ENCODE measurements around the gene LUZP4.
"Not testable (repeated sequence)": the region's sequence is repeated elsewhere in the genome, so short reads cannot be mapped to it uniquely, and the experiment has no call there.

Gene LUZP4

DNA sequence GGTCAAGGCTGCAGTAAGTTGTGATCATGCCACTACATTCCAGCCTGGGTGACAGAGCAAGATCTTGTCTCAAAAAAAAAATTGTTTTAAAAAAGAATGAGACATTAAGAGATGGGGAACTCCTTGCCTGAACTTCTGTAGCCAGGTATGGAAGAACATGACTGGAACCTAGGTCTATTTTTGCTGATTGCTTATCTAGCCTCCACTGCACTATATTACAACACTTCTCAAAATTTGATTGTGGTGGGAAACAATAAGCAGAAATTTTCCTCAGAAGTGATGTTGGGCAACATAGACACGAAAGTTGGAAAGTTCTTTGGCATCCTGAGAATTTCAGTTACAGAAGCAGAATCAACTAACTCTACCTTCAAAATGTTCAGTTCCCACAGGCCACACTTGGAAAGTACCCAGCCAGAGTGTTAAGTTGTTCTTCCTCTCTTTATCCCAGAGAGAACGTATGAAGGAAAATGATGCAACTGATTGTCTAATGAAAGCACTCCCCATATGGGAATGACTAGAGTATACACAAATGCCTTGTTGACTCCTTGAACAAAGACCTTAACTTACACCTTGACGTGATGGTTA, 50.0 kb downstream of the LUZP4 start:
- no peak for DNase-seq

DNA sequence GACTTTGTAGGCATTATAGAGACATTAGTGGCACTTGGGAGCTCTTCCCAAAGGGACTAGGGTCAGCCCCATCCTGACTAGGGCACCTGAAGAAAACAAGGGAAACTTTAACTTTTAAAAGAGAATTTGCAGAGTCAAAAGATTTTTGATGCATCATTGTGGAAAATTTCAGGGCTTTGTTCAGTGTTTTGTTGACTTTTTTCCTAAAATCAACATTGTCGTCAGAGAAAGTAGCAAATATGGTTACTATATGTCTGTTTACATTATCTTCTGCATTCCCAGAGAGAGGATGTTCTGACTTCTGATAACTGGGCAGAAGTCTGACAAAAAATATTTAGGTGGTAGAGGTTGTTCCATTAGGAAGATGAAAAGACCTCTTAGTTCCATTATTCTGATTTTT, 51.9 kb downstream of the LUZP4 start:
- DNase-seq: no peak

DNA sequence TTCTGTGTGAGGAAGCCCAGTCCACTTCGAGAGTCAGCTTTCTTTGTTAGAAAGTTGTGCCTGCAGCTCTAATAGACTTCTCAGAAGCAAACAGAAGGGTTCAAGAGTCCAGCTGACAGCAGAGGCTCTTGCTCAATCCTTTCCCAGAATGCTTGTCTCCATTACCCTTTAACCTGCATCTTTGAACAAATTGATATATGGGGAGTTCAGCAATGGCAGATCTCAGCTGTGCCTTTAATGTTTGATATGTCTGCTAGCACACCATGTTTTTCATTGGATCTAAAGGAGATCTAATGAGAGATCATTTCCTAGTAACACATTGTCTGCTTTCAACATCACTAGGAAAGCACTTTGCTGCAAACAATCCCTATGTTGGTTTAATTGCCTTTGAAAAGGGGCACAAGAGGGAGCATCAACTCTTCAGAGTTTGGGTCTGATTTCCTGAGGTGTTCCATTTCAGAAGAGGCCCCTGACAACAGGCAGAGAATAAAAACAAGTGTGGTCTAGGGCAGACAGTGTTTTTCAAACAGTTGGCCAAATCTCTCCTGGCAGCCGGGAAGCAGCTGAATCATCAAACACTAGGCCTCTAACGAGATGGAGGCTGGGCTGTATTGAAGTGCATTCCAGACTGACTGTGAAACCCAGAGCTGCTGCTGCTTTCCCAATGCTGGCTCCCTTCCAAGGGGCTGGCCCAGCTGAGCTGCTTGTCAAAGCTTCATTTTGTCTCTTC, 55.5 kb downstream of the LUZP4 start:
- no peak for DNase-seq

DNA sequence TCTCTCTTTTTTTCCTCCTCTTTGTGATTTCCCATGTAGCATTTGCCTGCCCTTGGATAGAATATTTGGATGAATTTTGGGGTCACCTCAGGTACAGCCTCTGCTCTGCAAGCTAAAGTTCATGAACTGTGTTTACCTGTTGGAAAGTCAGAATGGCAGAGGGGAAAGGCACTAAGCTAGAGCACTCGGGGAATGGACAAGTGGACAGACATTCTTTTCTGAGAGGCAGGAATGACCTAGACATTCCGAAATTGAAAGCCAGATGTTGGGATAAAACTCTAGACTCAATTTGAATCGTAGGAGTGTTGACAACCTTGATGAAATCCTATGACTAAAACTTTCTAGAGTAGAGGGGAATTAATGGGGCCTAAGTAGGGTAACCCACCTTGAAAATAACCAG, 56.1 kb downstream of the LUZP4 start:
- no peak for DNase-seq

DNA sequence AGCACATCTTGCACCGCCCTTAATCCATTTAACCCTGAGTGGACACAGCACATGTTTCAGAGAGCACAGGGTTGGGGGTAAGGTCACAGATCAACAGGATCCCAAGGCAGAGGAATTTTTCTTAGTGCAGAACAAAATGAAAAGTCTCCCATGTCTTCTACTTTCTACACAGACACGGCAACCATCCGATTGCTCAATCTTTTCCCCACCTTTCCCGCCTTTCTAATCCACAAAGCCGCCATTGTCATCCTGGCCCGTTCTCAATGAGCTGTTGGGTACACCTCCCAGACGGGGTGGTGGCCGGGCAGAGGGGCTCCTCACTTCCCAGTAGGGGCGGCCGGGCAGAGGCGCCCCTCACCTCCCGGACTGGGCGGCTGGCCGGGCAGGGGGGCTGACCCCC, 57.2 kb downstream of the LUZP4 start:
- DNase-seq: not testable (repeated sequence)

DNA sequence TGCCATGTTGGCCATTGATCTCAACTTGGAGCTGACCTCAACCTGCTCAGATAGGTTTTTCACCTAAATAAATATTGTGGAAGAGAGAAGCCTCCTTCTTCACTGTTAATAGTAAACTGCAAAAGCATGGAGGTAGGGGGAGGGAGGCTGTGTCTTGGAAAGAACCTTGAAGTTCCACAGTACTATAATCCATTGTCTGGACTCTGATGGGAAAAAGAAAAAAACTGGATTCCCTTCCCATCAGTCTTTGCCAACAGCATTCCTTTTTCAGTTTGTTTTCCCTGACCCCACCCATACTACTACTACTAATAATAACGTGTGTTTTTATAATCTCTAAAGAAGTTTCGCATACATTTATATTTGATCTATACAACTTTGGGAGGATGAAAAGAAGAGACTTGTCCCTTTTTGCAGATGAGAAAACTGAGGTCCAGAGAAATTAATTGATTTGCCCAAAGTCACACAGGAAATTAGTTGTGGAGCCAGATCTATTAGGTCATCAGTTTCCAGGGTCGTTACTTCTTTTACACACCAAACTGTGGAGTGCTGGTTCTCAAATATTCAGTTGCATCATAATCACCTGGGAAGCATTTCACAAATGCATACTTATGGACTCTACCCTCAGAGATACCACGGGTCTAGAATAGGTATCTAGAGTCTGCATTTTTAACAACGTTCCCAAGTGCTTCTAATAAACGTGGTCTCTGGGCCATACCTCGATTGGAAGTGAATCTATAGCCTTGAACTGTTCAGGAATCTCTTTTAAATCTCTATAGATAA, 59.1 kb downstream of the LUZP4 start:
- no peak for DNase-seq

DNA sequence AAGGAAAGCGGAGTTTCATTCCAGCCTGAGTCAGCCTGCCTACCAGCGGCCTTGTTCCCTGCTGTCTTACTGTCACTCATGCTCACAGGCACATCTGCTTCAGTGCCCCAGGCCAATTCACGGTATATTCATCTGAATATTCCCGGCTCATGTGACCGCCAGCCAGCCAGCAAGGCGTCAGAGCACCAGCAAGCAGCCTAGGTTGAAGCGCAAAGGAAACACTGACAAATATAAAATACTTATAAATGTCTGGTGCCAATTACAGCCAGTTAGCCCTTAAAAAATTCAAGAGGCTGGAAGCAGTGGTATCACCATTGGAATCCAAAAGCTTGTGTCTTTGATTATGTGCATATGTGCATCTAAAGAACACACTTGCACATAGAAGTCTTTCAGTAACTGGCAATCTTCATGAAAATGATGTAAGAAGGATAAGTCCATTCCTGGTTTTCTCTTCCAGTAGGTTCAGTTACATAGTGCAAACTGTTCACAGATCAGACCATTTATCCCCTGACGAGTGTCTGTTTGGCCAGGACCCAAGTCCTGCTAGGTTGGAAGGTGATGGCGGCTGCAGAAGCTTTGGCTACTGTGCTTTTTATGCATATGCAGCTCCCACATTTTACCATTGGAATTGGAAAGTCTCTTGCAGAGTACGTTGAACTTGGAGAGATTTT, 61.3 kb downstream of the LUZP4 start:
- no peak for DNase-seq

DNA sequence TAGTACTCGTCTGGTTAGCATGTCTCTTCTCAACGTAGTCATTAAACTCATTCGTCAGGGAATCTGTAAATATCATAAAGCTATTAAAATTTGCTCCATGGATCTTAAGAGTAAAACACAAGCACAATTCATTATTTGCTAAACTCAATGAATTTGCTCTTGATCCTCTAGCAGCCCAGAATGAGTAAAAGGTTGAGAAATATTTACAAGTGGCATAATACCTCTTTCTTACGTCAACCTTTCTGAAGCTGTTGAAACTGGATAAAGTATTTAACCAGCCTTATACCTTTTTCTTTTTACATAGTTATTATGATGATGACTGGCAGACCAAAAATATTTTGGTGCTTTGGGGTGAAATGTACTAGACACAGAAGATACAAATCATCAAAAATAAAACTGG, 66.9 kb downstream of the LUZP4 start:
- no peak for DNase-seq

Data from CD4-positive, alpha-beta T cell treated with Interferon gamma for 1 hour (primary cell).